ENCODE results near the gene ITGB3BP.
A peak's percentile ranks its signal among the peaks of the same experiment; 100 is the strongest.
"Not testable (repeated sequence)": the region's sequence is repeated elsewhere in the genome, so short reads cannot be mapped to it uniquely, and the experiment has no call there.

Gene ITGB3BP, protein sequence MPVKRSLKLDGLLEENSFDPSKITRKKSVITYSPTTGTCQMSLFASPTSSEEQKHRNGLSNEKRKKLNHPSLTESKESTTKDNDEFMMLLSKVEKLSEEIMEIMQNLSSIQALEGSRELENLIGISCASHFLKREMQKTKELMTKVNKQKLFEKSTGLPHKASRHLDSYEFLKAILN

DNA sequence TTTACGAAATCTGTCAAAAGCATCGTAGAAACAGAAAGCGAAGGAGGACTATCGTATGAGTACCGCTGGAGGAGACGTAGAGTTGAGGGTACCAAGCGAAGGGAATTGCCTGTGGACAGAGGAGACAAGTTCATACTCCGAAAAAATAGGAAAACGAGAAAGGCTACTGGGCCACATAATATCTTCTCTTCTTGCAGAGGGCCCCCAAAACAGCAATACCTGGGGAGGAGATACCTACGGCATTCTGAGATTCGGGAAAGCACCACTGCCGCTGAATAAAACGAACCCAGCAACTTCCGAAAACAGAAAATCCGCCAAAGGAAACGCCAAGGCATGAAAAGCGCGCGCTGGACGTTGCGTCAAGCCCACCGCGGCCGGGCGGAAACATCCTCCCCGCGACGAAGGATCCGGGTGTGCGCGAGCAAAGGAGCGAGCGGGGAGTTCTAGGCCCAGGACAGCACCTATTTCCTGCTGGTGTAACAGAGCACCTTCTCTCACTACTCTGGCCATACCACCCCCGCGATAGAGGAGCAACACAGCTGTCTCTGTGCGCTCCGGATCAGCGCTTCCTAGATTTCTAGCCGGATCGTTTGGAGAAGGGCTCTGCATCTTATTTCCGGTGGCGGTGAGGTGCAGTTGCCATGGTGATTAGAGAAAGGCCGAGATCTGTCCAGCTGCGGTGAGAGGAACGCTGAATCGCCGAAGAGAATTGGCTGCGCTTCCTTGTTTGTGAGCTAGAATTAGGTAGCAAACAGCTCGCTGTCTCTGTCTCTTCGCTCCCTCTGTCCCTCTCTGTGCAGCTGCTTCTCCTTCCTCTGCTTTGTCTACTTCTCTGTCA, at the start of gene ITGB3BP, which contains the start of gene EFCAB7:
Gene ITGB3BP (minus strand): TSS at position 335 of the 838 bp plus-strand sequence. CDS start 92 bp downstream, at position 243.
Gene EFCAB7 (plus strand): TSS at position 635 of the 838 bp plus-strand sequence. CDS start 2,048 bp downstream, outside the sequence.
- peak; percentile 90 for DNase-seq

DNA sequence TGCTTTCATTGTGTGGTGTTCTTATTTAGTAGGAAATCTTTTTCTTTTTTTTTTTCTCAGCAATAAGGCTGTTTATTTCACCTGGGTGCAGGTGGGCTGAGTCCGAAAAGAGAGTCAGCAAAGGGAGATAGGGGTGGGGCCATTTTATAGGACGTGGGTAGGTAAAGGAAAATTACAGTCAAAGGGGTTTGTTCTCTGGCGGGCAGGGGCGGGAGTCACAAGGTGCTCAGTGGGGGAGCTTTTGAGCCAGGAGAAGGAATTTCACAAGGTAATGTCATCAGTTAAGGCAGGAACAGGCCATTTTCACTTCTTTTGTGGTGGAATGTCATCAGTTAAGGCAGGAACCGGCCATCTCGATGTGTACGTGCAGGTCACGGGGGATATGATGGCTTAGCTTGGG, 49.7 kb upstream of the ITGB3BP start:
- DNase-seq = not testable (repeated sequence)

DNA sequence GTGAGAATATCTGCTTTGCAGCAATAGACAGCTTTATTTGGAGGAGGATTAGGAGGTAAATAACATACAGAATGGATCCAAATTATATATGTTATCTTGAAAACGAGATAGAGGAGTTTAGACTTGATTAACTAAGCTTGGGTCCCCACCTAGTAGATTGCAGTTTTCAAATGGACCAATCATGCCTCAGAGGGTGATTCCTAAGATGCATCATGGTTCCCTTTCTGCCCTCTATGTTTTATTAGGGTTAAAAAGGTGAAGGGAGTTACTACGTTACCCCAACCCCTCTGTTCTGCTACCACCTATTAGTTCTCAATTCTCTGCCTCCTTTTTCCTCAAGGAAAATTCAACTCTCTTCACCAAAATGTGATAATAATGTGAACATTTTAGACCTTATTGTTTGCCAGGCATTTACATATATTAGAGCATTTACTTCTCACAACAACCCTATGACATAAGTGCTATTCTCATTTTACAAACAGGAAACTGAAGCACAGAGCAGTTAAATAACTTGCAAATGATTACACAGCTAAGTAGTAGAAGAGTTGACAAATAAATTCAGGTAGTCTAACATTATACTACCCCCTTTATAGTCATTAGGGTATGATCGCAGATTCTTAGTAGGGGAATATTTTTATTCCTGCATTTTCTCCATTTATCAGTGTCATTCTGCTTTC, 46.8 kb upstream of the ITGB3BP start:
- DNase-seq = no peak

DNA sequence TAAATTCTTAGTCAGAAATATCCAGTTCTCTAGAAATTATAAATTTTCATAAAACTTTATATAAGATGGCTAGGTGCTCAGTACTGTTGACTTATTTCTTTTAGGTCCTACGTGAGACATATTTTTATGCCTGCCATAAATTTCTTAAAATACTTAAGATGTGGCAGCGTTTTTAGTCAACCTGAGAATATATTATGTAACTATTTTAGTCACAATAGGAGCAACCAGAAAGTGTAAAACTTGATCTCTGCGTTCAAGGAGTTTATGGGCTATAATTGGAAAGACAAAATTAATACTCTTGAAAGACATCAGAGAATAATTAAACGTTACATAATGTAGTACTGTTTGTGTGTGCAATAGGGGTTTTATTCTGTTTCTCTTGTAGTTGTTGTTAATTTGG, 46.0 kb upstream of the ITGB3BP start:
- no peak for DNase-seq

DNA sequence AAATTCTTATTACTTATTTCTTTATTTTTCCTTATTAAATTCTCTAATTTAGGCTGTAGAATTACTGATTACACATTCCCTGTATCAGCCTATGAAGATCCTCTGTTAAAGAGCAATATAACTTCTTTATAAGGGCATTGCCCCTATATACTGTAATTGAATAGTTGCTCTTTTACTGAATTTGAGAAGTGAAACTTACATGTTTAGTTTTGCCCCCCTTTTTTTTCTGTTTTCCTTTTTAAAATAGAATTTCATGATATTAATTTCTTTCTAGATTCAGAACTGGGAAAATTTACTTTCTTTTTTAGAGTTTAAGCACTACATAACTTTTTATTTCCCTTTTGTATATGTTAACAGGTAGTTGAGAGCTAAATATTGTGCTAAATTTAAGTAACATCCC, 40.7 kb upstream of the ITGB3BP start:
- no peak for DNase-seq

DNA sequence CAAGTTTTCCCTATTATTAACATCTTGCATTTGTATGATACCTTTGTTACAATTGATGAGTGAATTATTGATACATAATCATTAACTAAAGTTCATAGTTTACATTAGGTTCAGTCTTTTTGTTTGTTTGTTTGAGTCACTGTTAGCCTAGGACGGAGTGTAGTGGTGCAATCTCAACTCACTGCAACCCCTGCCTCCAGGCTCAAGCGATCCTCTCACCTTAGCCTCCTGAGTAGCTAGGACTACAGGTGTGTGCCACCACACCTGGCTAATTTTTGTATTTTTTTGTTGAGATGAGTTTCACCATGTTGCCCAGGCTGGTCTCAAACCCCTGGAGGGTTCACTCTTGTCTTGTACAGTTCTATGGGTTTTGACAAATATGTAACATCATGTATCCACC, 36.3 kb upstream of the ITGB3BP start:
- DNase-seq = no peak

DNA sequence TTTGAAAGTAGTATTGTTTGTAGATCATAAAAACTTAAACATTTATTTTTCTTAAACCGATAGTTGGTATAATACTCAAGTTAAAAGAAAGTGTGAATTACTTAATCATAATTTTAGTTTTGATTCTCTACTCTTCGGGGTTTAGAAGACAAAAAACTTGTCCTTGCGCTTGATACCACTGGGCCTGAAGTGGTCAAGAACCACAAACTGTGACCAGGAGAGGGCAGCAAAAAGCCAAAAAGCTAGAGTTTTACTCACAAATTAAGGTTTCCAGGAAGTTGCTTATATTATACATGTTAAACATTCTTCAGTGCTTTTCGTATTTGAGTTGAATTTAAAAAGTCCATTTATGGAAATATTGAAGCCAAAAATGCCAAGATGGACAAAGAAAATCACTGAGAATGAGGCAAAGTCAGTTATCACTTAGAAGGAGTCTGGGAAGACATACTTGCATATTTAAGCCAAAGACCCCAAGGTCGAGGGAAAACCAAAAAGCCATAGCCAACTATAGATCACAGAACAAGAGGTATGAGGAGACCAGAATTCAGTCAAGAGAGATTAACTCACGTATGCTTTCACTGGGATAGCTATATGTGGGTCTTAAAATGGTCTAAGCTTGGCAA, 34.5 kb upstream of the ITGB3BP start:
- peak; percentile 47 for DNase-seq

DNA sequence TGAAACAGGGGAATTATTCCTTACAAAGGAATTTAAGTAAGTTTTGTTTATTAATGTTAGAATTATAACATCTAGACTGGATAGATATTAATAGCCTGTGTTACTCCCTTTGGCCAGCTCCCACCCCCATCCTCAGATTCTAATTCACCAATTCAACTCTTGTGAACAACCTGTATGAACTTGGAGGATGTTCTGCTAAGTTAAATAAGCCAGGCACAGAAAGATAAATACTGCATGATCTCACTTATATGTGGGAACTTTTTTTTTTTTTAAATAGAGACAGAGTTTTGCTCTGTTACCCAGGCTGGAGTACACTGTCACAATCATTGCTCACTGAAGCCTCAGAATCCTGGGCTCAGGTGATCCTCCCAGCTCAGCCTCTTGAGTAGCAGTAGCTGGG, 32.5 kb upstream of the ITGB3BP start:
- no peak for DNase-seq

DNA sequence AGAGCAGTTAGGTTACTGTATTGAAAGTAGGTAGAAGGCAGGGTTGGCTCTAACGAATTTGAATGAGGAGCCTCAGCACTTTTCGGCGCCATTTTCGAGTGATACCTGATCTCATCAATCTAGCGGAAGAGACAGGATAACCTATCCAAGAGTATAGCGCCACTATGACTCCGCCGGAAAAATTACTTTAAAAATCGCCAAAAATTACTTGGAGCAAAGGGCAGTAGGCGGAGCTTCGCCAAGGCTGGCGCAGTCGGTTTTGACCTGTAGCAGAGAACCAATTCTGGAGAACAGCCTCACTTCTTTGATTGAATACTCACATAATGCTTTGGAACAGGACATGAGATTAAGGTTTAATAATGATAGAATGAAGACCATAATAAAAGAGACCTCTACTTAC, 25.9 kb upstream of the ITGB3BP start:
- no peak for DNase-seq

DNA sequence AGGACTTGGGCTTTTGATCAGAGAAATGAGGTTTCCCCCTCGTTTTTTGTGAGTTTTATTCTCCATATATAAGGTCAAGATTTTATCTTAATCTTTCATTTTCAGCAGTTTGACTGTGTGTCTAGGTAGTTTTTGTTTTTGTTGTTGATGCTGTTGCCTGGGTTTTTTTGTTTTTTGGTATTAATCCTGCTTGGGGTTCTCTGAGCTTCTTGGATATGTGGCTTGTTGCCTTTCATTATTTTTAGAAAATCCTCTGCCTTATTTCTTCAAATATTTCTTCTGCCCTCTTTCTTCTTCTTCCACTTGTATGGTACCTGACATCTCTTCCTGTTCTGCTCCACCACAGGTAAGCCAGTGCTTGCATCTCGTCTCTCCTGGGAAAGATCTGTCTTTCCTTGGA, 25.3 kb upstream of the ITGB3BP start:
- no peak for DNase-seq

DNA sequence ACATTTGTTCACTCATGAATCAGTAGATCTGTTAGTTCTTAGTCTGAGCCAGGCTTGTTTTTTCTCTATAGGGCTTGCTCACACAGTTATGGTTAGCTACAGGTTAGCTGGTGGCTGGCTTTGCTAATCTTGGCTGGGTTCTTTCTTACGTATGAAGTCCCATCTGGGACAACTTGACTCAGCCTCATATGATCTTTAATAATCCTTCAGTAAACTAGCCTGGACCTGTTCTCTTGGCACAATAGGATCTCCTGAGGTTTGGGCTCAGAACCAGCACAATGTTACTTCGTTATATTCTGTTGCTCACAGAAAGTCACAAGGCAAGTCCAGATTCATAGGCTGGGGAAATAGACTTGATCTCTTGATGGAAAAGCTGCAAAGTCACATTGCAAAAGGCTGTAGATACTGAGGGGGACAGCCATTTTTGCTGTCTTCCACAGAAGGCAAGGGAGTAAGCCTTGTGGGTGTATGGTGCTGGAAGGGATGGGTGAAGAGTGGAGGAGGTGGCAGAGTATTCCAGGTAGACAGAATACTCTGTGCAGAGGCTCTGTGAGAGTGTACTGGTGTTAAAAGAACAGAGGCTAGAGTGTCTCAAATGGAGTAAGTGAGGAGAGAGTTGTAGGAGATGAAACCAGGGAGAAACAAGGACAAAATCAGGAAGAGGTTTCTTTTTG, 24.7 kb upstream of the ITGB3BP start:
- DNase-seq = no peak

DNA sequence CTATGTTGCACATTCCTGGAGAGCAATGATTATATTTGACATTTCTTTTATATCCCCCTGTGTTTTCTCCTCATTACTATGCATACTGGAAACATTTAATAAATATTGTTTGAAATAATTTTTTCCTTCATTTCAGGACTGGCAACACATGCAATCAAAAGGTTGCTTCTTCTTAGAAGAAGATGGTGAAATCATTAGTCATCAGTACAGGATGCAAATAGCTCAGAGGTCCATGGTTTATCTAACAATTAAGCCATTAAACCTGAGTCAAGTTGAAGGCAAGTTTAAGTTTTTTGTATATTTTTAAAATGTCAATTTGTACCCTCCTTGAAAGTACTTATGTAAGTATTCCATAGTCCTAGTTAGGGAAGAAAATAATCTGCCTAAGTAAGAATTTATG, 22.8 kb upstream of the ITGB3BP start:
- no peak for DNase-seq

DNA sequence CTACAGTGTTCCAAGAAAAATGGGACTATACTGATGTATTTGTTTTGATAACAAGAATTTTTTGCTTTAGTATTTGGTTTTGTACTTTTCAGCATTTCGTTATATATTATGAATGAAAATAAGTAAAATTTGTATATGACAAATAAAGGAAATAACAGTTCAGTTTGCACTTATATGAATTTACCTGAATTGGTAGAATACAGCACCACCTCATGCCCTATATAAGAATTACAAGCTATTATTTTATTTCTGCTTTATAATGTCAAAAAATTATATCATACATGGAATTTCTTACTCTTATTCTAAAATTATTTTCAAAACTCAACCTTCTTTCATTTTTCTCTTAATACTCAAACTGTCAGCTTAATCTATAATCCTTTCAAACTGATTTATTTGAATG, 14.9 kb upstream of the ITGB3BP start:
- DNase-seq = no peak

DNA sequence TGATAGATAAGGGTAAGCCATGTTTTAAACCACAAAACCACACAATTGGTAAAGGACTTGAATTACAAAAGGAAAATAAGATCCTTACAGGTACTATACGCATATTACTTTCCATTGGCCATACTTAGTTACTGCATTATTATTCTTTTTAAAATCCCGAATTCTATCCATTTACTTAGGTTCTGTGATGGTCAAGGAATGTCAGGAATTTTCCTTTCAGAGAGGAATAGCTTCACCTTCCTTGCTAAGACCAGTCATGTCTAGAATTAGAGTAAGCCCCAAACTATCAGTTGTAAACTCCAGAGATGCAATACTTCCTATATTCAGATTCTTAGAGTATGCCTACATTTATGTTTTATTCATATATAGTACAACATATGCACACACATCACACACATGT, 14.0 kb upstream of the ITGB3BP start:
- DNase-seq = no peak

DNA sequence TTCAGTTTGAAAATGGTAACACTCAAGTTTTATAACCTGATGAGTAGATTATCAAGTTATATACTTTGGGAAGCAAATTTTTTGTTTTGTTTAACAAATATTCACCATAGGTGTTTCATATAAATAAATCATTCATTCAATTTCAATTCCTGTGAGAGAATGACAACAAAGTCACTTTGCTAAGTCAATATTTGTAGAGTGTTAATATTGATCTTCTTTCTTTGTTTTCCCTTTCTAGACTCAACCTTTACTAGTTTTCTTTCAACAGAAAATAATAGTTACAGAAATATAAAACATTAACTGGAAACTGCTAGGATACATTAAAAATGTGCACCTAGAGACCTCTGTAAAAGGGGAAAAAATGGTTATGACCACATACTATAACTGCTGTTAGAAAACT, 11.4 kb upstream of the ITGB3BP start:
- DNase-seq = no peak

DNA sequence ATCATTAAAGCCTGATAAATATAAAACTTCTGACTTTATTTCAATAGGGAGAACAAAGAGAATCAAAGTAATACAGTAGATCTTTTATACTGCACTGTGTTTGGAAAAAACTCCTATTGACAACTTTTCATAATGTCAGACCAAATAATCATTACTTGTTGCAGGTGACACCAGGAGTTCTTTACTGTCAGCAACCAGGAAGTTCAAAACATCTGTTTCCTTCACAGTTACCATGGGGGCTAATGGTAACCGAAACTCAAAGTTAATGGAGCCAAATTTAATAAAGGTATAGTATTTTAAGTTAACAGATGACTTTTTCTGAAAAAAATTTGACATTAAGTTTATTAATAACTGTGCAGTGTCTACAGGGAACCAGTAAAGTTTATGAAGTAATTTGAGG, 10.9 kb upstream of the ITGB3BP start:
- no peak for DNase-seq

DNA sequence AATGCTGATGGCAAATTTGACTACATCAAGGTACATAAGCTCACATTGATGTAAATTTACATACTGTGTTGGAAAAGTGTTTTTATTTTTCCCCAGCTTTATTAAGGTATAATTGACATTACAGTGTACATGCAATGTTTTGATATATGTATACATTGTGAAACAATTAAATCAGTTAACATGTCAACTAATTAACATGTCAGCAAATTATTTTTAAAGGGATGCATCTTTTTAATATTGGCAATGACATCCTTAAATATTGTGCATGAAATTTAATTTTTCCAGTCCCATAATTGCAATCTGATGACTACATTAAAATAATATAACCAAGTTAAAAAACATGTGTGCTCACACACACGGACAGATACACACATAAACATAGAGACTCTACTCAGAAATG, 9.7 kb upstream of the ITGB3BP start:
- no peak for DNase-seq

DNA sequence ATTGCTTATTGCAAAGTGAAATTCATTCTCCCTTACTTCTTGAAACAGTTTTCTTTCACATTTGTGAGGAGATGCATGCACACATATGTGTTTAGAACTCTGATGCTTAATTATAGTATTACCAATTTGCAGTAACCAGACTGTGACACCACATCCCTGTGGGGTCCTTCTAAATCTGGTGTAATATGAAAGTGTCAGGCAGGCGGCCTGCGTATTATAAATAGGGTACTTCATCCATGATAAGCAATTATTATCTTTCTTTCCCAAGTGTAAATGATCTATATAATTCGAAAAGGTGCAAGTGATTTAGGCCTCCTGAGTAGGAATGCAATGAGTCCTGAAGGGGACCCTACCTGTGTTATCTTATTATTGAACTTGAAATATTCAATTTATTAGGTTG, 1.2 kb upstream of the ITGB3BP start:
- DNase-seq = no peak

DNA sequence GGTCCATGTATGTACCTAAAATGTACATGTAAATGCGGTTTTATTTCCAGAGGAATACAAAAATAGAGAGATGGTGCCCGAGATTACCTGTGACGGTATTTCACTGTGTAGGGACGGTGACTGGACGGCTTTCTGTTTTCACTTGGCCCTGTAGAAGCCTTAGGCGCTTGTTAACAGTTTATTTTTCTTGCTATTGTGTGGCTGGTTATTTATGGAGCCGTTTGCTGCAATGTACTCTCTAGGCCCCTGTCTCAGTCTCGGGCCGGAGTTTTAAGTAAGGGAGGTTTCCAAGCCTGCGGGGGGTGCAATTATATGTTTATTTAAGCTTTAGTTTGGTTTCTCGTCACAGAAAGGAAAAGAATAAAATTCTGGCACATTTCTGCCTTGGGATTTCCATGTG, 713 bp upstream of the ITGB3BP start:
- DNase-seq = no peak

DNA sequence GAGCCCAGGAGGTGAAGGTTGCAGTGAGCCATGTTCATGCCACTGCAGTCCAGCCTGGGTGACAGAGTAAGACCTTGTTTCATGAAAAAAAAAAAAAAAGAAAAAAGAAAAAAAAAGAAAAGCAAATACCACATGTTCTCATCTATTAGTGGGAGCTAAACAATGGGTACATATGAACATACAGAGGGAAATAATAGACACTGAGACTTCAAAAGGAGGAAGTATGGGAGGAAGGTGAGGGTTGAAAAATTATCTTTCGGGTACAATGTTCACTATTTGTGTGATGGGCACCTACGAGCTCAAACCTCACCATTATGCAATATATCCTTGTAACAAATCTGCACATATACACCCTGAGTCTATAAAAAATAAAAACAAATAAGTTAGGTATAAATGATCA, 6.4 kb downstream of the ITGB3BP start:
- DNase-seq = no peak

DNA sequence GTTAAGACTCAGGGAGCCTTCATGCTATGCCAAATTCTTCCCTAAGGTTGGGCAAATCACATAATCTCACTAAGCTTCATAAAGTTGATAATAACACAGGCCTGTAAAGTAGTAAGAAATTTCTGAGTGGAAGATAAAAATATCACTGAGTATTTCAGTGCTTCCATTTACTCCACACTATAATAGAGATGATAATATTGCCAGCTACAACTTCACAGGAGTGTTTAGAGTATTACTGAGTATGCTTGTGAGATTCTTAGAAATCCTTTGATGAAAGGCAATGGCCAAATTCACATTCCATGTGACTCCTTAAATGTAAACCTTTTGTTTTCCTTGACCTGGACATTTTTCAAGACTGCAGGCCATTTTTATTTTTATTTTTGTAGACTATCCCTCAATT, 10.4 kb downstream of the ITGB3BP start:
- no peak for DNase-seq

DNA sequence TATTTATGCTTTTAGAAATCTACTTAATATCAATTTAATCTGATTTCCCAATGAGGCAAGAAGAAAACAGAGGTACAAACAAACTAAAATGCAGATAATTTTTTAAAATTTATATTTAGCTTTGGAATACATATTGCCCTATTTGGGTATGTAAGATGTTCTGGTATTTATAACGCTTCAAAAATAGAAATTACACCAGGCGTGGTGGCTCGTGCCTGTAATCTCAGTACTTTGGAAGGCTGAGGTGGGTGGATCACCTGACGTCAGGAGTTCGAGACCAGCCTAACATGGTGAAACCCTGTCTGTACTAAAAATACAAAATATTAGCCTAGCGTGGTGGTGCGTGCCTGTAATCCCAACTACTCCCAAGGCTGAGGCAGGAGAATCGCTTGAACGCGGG, 13.3 kb downstream of the ITGB3BP start:
- DNase-seq = no peak

DNA sequence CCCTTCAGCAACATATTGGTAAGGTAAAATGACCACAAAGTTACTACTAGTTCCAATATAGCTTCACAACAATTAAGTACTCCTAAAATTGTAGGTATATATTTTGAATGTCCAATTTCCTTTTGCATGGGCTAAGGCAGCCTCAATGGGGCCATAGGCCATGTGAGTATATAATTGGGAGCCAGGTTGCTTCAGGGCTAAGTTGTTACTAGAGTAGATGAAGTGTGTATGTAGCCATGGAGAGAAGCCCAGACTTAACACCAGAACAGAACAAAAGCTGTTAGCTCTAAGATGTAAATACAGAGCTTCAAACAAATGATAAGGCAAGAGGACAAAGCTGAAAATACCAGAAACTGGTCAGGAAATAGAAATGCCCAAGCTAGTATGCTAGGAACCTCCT, 16.2 kb downstream of the ITGB3BP start:
- DNase-seq = no peak

Data from stimulated activated CD8-positive, alpha-beta memory T cell treated with anti-CD3 and anti-CD28 coated beads, Interleukin-4, amount 100 ng/mL, for 48 hours (primary cell).